K562 (cell line): ENCODE results near the gene DYNC2H1. TPM values are rescaled to one million over a fixed set of nuclear protein-coding genes. Genes with fewer than 3 reads are reported as not detected.

ENCODE experiments used
- ATAC-seq: fragments of 200-7000 bp; cut with Tn5 transposase; 3 replicates; pipeline ENCODE4 v1.9.1; 2020; ENCODE audit warnings: moderate library complexity
- BruUV-seq: library from RNA; stranded (reverse); fragments of 400-500 nt; replicated peaks from 2 replicates; lab custom pipeline; 2021; lab: Mats Ljungman, UMichigan
- CTCF ChIA-PET: fragments of 300-600 bp; formaldehyde crosslinking; extraction: SDS; loops from one replicate; lab custom pipeline; 2021; ENCODE audit warnings: low intra/inter-chr PET ratio; lab: Yijun Ruan, JAX
- POLR2A ChIA-PET: fragments of 300-600, 350-650 bp; sonication (Branson Sonifier 250); formaldehyde crosslinking; extraction: SDS; loops from one replicate; lab custom pipeline; 2021; ENCODE audit warnings: antibody characterized with exemption, inconsistent platforms; lab: Yijun Ruan, JAX
- DNase-seq, 4 experiments: peaks; one replicate each; pipeline versions ENCODE4 v3.0.0 to v3.0.0-alpha.2; 2011 to 2018; ENCODE audit warnings: low spot score in 3 of 4, mixed read lengths in 3 of 4; ENCODE audit errors: extremely low read depth in 1 of 4
- FAIRE-seq: peaks from 2 replicates; lab custom pipeline; 2011; peaks lifted over from hg19 to GRCh38; lab: Jason Lieb, UNC
- H2AFZ ChIP-seq: 2 replicates; pipeline ENCODE4 v1.6.0; 2011; ENCODE audit warnings: low read depth, low read length, control low read depth, inconsistent platforms
- H3K27ac ChIP-seq: fragments of 200-600 bp; 3 replicates; pipeline ENCODE4 v1.8.0; 2011; ENCODE audit warnings: low read depth, mild to moderate bottlenecking, control low read depth, inconsistent platforms, low read length, moderate library complexity, mixed read lengths; ENCODE audit errors: extremely low read depth
- H3K27me3 ChIP-seq, 2 experiments: fragments of 300-600 bp in 1 of 2; 2 replicates in 1 of 2; 3 replicates in 1 of 2; pipeline versions ENCODE4 v1.6.0 to v1.8.0; 2011; ENCODE audit warnings: inconsistent platforms in 2 of 2, low read length in 2 of 2, mild to moderate bottlenecking in 1 of 2, mixed read lengths in 1 of 2, moderate library complexity in 1 of 2; ENCODE audit not compliant: control insufficient read depth in 2 of 2, insufficient read depth in 2 of 2
- H3K36me3 ChIP-seq: fragments of 300-600 bp; 3 replicates; pipeline ENCODE4 v1.8.0; 2011; ENCODE audit warnings: mild to moderate bottlenecking, low read length, inconsistent platforms; ENCODE audit not compliant: control insufficient read depth, insufficient read depth
- H3K4me1 ChIP-seq, 2 experiments: fragments of 200-600 bp in 1 of 2; replicated peaks in 1 of 2; 2 replicates in 1 of 2; 3 replicates in 1 of 2; pipeline versions ENCODE4 v1.5.1 to v1.8.0; 2011; ENCODE audit warnings: inconsistent platforms in 2 of 2, low read length in 2 of 2, mild to moderate bottlenecking in 1 of 2, mixed read lengths in 1 of 2, moderate library complexity in 1 of 2; ENCODE audit not compliant: control insufficient read depth in 2 of 2, insufficient read depth in 2 of 2
- H3K4me2 ChIP-seq: 2 replicates; pipeline ENCODE4 v1.6.1; 2011; ENCODE audit warnings: low read length, control low read depth, inconsistent platforms, mixed read lengths; ENCODE audit not compliant: insufficient read depth
- H3K4me3 ChIP-seq: fragments of 200-600 bp; sonication (generic), shearing (Covaris generic); 2 replicates; pipeline ENCODE4 v1.5.1; 2016; ENCODE audit warnings: control low read depth, inconsistent platforms
- H3K79me2 ChIP-seq: fragments of 200-600 bp; 3 replicates; pipeline ENCODE4 v1.8.0; 2011; ENCODE audit warnings: low read length, inconsistent platforms; ENCODE audit not compliant: control insufficient read depth, insufficient read depth
- H3K9ac ChIP-seq, 2 experiments: 2 replicates each; pipeline versions ENCODE4 v1.6.0 to v1.6.1; 2011; ENCODE audit warnings: low read depth in 2 of 2, low read length in 2 of 2, control low read depth in 1 of 2, inconsistent platforms in 1 of 2, mild to moderate bottlenecking in 1 of 2, mixed read lengths in 1 of 2; ENCODE audit not compliant: insufficient read depth in 1 of 2
- H3K9me1 ChIP-seq: one replicate; pipeline ENCODE4 v1.6.0; 2011; ENCODE audit warnings: inconsistent platforms, mild to moderate bottlenecking, low read length, moderate library complexity; ENCODE audit not compliant: control insufficient read depth, insufficient read depth
- H3K9me3 ChIP-seq: replicated peaks from 2 replicates; pipeline ENCODE4 v1.5.1; 2011; ENCODE audit warnings: low read depth, low read length, inconsistent platforms; ENCODE audit not compliant: control insufficient read depth, insufficient read depth
- H4K20me1 ChIP-seq: replicated peaks from 2 replicates; pipeline ENCODE4 v1.6.1; 2011; ENCODE audit warnings: low read length, inconsistent platforms, mixed read lengths; ENCODE audit not compliant: control insufficient read depth, insufficient read depth
- KLF13 ChIP-seq: fragments of 450-650 bp; IDR thresholded peaks from 2 replicates; pipeline ENCODE4 v1.6.1; 2016; ENCODE audit warnings: missing genetic modification characterization, low read depth, mild to moderate bottlenecking, missing compliant biosample characterization, moderate library complexity, borderline replicate concordance
- POLR3G ChIP-seq: IDR thresholded peaks from 2 replicates; pipeline ENCODE4 v1.6.1; 2011; ENCODE audit not compliant: insufficient read length, insufficient replicate concordance; ENCODE audit errors: extremely low read depth
- TCFL5 ChIP-seq: fragments of 250-450 bp; sonication (Bioruptor Pico); conservative IDR thresholded peaks from 2 replicates; pipeline ENCODE4 v1.6.1; 2021; ENCODE audit warnings: mild to moderate bottlenecking, moderate library complexity, matching md5 sums
- U2AF2 ChIP-seq: fragments of 200-400 bp; formaldehyde crosslinking; optimal IDR thresholded peaks from 2 replicates; pipeline ENCODE3; 2017; ENCODE audit warnings: low read depth, mild to moderate bottlenecking, low read length
- ZBTB33 ChIP-seq: sonication (generic); formaldehyde crosslinking; IDR thresholded peaks from 2 replicates; pipeline ENCODE4 v1.8.1; 2023; ENCODE audit warnings: mild to moderate bottlenecking, missing genetic modification reagents
- ZBTB49 ChIP-seq: sonication (generic); formaldehyde crosslinking; IDR thresholded peaks from 2 replicates; pipeline ENCODE4 v1.8.0; 2022; ENCODE audit warnings: missing genetic modification reagents, mild to moderate bottlenecking, borderline replicate concordance
- ZNF263 ChIP-seq: sonication (generic); formaldehyde crosslinking; IDR thresholded peaks from 2 replicates; pipeline ENCODE4 v1.8.0; 2022; ENCODE audit warnings: mild to moderate bottlenecking, missing genetic modification reagents, borderline replicate concordance
- ZNF717 ChIP-seq: fragments of 250-450 bp; sonication (Bioruptor Pico); IDR thresholded peaks from 2 replicates; pipeline ENCODE4 v1.5.0; 2021
- WGBS: fragments of 100-300 bp; shearing (Covaris generic); methylation state at CpG from one replicate; pipeline ENCODE4 v1.1.6; 2016; ENCODE audit warnings: low coverage, mixed read lengths; ENCODE audit not compliant: insufficient coverage; ENCODE audit errors: missing lambda C conversion rate; 5-methylcytosine and 5-hydroxymethylcytosine counted together
- in situ Hi-C: fragments of 300-500 bp; cut with MboI; formaldehyde crosslinking; loops from 4 replicates; pipeline ENCODE4 v1.15.0; 2018; ENCODE audit warnings: inconsistent platforms, mixed read lengths
- intact Hi-C: fragments of 100-400 bp; cut with micrococcal nuclease; formaldehyde crosslinking; loops from 2 replicates; pipeline ENCODE4 v1.14.2; 2022
- polyA plus RNA-seq, 8 experiments: library from polyadenylated mRNA; depleted of rRNA in 4 of 8; stranded (reverse) in 5 of 8; unstranded in 3 of 8; fragments of >200 nt; fragmentation: Nextera tagmentation in 2 of 8; fragmentation: Illumina TruSeq in 1 of 8; extraction: Ambion mirVana in 2 of 8; extraction: Trizol in 1 of 8; gene quantifications; 2 replicates each; pipeline versions ENCODE4 v1.2.1 to v1.2.3, GENCODE V29; 2011 to 2014; ENCODE audit warnings: inconsistent platforms in 1 of 8, missing spikeins in 1 of 8
- total RNA-seq, 7 experiments: library from RNA; depleted of rRNA in 6 of 7; stranded (reverse); fragments of >200 nt in 6 of 7; fragmentation: Illumina TruSeq in 2 of 7; extraction: Trizol in 2 of 7; gene quantifications; 2 replicates each; pipeline versions ENCODE4 v1.2.1 to v1.2.3, GENCODE V29; 2011 to 2021; ENCODE audit warnings: low replicate concordance in 1 of 7

DYNC2H1 gene
- total and polyA plus RNA-seq, 9 of the 15 experiments (the other 6 are each of a cell fraction or from before 2014, with no cell fraction given) = 0.08 to 0.64 (median 0.20) TPM

GRCh38 chr11:103076361-103076760 lies 32.9 kb upstream of the DYNC2H1 start:
- no TSS peak for BruUV-seq
- ChIA-PET CTCF (no interaction called here), POLR2A (no interaction called here)
- ATAC-seq = no peak
- TF ChIP-seq ZBTB33 (CRISPR knock-in tag) (no peak), ZNF263 (CRISPR knock-in tag) (no peak), ZNF717 (CRISPR knock-in tag) (no peak)
- Histone ChIP-seq H3K79me2 (peaks cover 65% of the 10 kb centered on the region), H3K27me3 (no peaks in the 10 kb centered on the region), H4K20me1 (no peaks in the 10 kb centered on the region), H3K9me3 (no peaks in the 10 kb centered on the region), H3K4me2 (no peak overlapping the region), H3K4me1 (no peaks in the 10 kb centered on the region), H3K9me1 (no peaks in the 10 kb centered on the region), H3K9ac (no peak overlapping the region), H2AFZ (no peak overlapping the region), H3K27ac (no peak overlapping the region), H3K4me3 (no peak overlapping the region), H3K36me3 (peaks cover 68% of the 10 kb centered on the region)
- DNase-seq = no peak
- no peak for FAIRE-seq
- intact Hi-C loops = no loop called here
- WGBS = 92% methylated on average over 3 of the region's 3 CpGs
- in situ Hi-C loops = no loop called here

GRCh38 chr11:103077554-103077953 lies 31.7 kb upstream of the DYNC2H1 start:
- H3K9ac ChIP-seq = no peak overlapping the region
- CTCF ChIA-PET = no interaction called here
- no peaks in the 10 kb centered on the region for H4K20me1 ChIP-seq
- no peaks in the 10 kb centered on the region for H3K4me1 ChIP-seq
- FAIRE-seq (no peak), ATAC-seq (no peak), DNase-seq (no peak)
- no peaks in the 10 kb centered on the region for H3K9me1 ChIP-seq
- H2AFZ ChIP-seq = no peak overlapping the region
- H3K4me3 ChIP-seq = no peak overlapping the region
- 98% methylated on average over 3 of the region's 3 CpGs for WGBS
- no peak for TF ChIP-seq KLF13 (tag)
- no peak for TF ChIP-seq POLR3G
- no peak for TF ChIP-seq TCFL5 (CRISPR knock-in tag)
- no peak for TF ChIP-seq ZBTB49
- TF ChIP-seq U2AF2 = no peak
- intact Hi-C loops (no loop called here), in situ Hi-C loops (no loop called here)
- H3K9me3 ChIP-seq = no peaks in the 10 kb centered on the region
- H3K4me2 ChIP-seq = no peak overlapping the region
- peaks cover 78% of the 10 kb centered on the region for H3K36me3 ChIP-seq
- peaks cover 68% of the 10 kb centered on the region for H3K79me2 ChIP-seq
- no peaks in the 10 kb centered on the region for H3K27me3 ChIP-seq
- H3K27ac ChIP-seq = no peak overlapping the region
- POLR2A ChIA-PET = interaction anchor here (0.7 to 1.1 kb wide), 2 partner anchors 14 to 27 kb away, joined by 3 to 6 read pairs; partner anchors contain the start of gene DCUN1D5
- BruUV-seq = no TSS peak
